T-helper 1 cell treated with Interleukin-12 subunit alpha and Interleukin-12 subunit beta and Interleukin-4 antibody, amounts not matched to agents 30 ng/mL and 1 ng/mL, for 36 hours (primary cell): Measurements from ENCODE around the gene HS1BP3. TPM values are rescaled to one million over a fixed set of nuclear protein-coding genes. Genes with fewer than 3 reads are reported as not detected.

ENCODE experiments used
- intact Hi-C: fragments of 100-400 bp; cut with micrococcal nuclease; formaldehyde crosslinking; loops from one replicate; pipeline ENCODE4 v1.15.1; 2024
- total RNA-seq: library from RNA; stranded (reverse); gene quantifications from 2 replicates; pipeline ENCODE4 v1.2.3, GENCODE V29; 2022

The HS1BP3 gene
- total RNA-seq, 1 donor from 2014 or later: 14.1 TPM

GRCh38 chr2:20648831-20649230, 2.1 kb downstream of the HS1BP3 start:
- intact Hi-C loops: no loop called here

- intact Hi-C loops: no loop called here
These were observed 2.7 kb downstream of the HS1BP3 start for GRCh38 chr2:20648206-20648605.

GRCh38 chr2:20647738-20648137, 3.2 kb downstream of the HS1BP3 start:
- intact Hi-C loops: no loop called here

- intact Hi-C loops: no loop called here
These were observed 3.7 kb downstream of the HS1BP3 start for GRCh38 chr2:20647211-20647610.

GRCh38 chr2:20646446-20646845, 4.5 kb downstream of the HS1BP3 start:
- intact Hi-C loops: no loop called here

GRCh38 chr2:20645761-20646160, 5.1 kb downstream of the HS1BP3 start:
- intact Hi-C loops: no loop called here

GRCh38 chr2:20645301-20645701, 5.6 kb downstream of the HS1BP3 start:
- intact Hi-C loops: no loop called here

GRCh38 chr2:20643826-20644225, 7.1 kb downstream of the HS1BP3 start:
- intact Hi-C loops: loop anchor here (2.0 to 5.0 kb wide), 2 partner anchors 67 to 402 kb away; no protein-coding TSS in a partner anchor

GRCh38 chr2:20643060-20643459, 7.8 kb downstream of the HS1BP3 start:
- intact Hi-C loops: loop anchor here (2.0 to 5.0 kb wide), 2 partner anchors 66 to 401 kb away; no protein-coding TSS in a partner anchor

- intact Hi-C loops: loop anchor here (1.0 to 5.0 kb wide), 9 partner anchors 8 to 507 kb away; partner anchors contain the start of gene RHOB
These were observed 8.6 kb downstream of the HS1BP3 start for GRCh38 chr2:20642055-20642971.

GRCh38 chr2:20641123-20641985, 9.5 kb downstream of the HS1BP3 start:
- intact Hi-C loops: loop anchor here (5.0 kb wide), 1 partner anchor 399 kb away; no protein-coding TSS in a partner anchor

- intact Hi-C loops: loop anchor here (5.0 kb wide), 1 partner anchor 398 kb away; no protein-coding TSS in a partner anchor
These were observed 10.3 kb downstream of the HS1BP3 start for GRCh38 chr2:20640411-20641122.

GRCh38 chr2:20638646-20639430, 12.1 kb downstream of the HS1BP3 start:
- intact Hi-C loops: no loop called here

GRCh38 chr2:20638014-20638413, 12.9 kb downstream of the HS1BP3 start:
- intact Hi-C loops: no loop called here

- intact Hi-C loops: no loop called here
These were observed 13.8 kb downstream of the HS1BP3 start for GRCh38 chr2:20637147-20637546.

- intact Hi-C loops: loop anchor here (1.0 kb wide), 2 partner anchors 193 to 225 kb away; no protein-coding TSS in a partner anchor
These were observed 15.0 kb downstream of the HS1BP3 start for GRCh38 chr2:20635675-20636584.

GRCh38 chr2:20635113-20635510, 15.8 kb downstream of the HS1BP3 start:
- intact Hi-C loops: loop anchor here (1.0 kb wide), 1 partner anchor 192 kb away; no protein-coding TSS in a partner anchor

GRCh38 chr2:20634507-20635112, 16.3 kb downstream of the HS1BP3 start:
- intact Hi-C loops: loop anchor here (1.0 kb wide), 1 partner anchor 191 kb away; no protein-coding TSS in a partner anchor
